CD4-positive, alpha-beta T cell (primary cell): ENCODE results near the gene MAPK11. TPM values are rescaled to one million over a fixed set of nuclear protein-coding genes. Genes with fewer than 3 reads are reported as not detected.

ENCODE experiments used
- ATAC-seq: fragments of 200-7000 bp; cut with Tn5 transposase; one replicate; pipeline ENCODE4 v1.10.0; 2022; ENCODE audit warnings: mild to moderate bottlenecking; ENCODE audit not compliant: poor library complexity
- CTCF ChIA-PET: fragments of 350-600 bp; sonication (Branson Sonifier 250); formaldehyde crosslinking; loops from one replicate; lab custom pipeline; 2021; ENCODE audit warnings: antibody characterized with exemption, inconsistent platforms; lab: Charles Lee
- POLR2A ChIA-PET: fragments of 350-600 bp; sonication (Branson Sonifier 250); formaldehyde crosslinking; loops from one replicate; lab custom pipeline; 2021; ENCODE audit warnings: antibody characterized with exemption, inconsistent platforms; lab: Charles Lee
- DNase-seq, 14 experiments: peaks; one replicate each; pipeline ENCODE4 v3.0.0-alpha.2; 2013 to 2020; ENCODE audit warnings: mixed read lengths in 2 of 14
- H3K27ac ChIP-seq, 2 donors: one replicate each; pipeline versions ENCODE4 v1.5.1 to v1.7.0; 2013; ENCODE audit warnings: low read length in 2 of 2, low read depth in 1 of 2, mild to moderate bottlenecking in 1 of 2
- H3K27me3 ChIP-seq, 2 experiments: 1 replicate in 1 of 2; 2 replicates in 1 of 2; pipeline versions ENCODE4 v1.6.1 to v1.7.0; 2013; ENCODE audit warnings: low read length in 2 of 2, control low read depth in 1 of 2, mild to moderate bottlenecking in 1 of 2, moderate library complexity in 1 of 2; ENCODE audit not compliant: insufficient read depth in 2 of 2, control insufficient read depth in 1 of 2
- H3K36me3 ChIP-seq: one replicate; pipeline ENCODE4 v1.6.1; 2013; ENCODE audit warnings: low read length, control low read depth; ENCODE audit not compliant: insufficient read depth
- H3K4me1 ChIP-seq: one replicate; pipeline ENCODE4 v1.6.1; 2013; ENCODE audit warnings: low read length, control low read depth; ENCODE audit not compliant: insufficient read depth
- H3K4me3 ChIP-seq: one replicate; pipeline ENCODE4 v1.5.1; 2013; ENCODE audit warnings: mild to moderate bottlenecking, low read length, moderate library complexity
- H3K9me3 ChIP-seq, 2 experiments: 1 replicate in 1 of 2; 2 replicates in 1 of 2; pipeline versions ENCODE4 v1.6.1 to v1.7.0; 2013; ENCODE audit warnings: low read length in 2 of 2, mild to moderate bottlenecking in 2 of 2, control low read depth in 1 of 2, moderate library complexity in 1 of 2; ENCODE audit not compliant: control insufficient read depth in 1 of 2, insufficient read depth in 1 of 2
- H3K27ac Mint-ChIP-seq: one replicate; pipeline ENCODE4 v1.8.0; 2020; ENCODE audit warnings: mixed read lengths
- H3K27me3 Mint-ChIP-seq: one replicate; pipeline ENCODE4 v1.8.0; 2021; ENCODE audit warnings: mixed read lengths
- H3K36me3 Mint-ChIP-seq: one replicate; pipeline ENCODE4 v1.8.0; 2021; ENCODE audit warnings: low read depth, mixed read lengths
- H3K4me1 Mint-ChIP-seq: one replicate; pipeline ENCODE4 v1.8.0; 2021; ENCODE audit warnings: low read depth, mixed read lengths
- H3K4me3 Mint-ChIP-seq: one replicate; pipeline ENCODE4 v1.8.0; 2020; ENCODE audit warnings: mild to moderate bottlenecking, mixed read lengths
- H3K9me3 Mint-ChIP-seq: one replicate; pipeline ENCODE4 v1.8.0; 2020; ENCODE audit warnings: mixed read lengths
- CTCF ChIP-seq: fragments of 200-600 bp; IDR thresholded peaks from one replicate; pipeline ENCODE4 v1.8.0; 2022; ENCODE audit warnings: antibody characterized with exemption, mild to moderate bottlenecking
- intact Hi-C, 2 experiments: fragments of 100-400 bp; cut with DNase I in 1 of 2; cut with micrococcal nuclease in 1 of 2; formaldehyde crosslinking; loops; one replicate each; pipeline versions ENCODE4 v1.15.1 to v1.9.0; 2023 to 2025; cut with DNase I, micrococcal nuclease
- total RNA-seq, 174 experiments: library from RNA in 2 of 174; stranded (reverse) in 2 of 174; gene quantifications; one replicate each; pipeline ENCODE4 v1.2.3 and lab custom pipeline; 2021 to 2026

MAPK11 gene
- total RNA-seq, 2 experiments from 2014 or later: 4.2 to 4.9 TPM

GRCh38 chr22:50276143-50276542, 6.0 kb upstream of the MAPK11 start:
- peak; percentile 73 for ATAC-seq
- no peaks in the 10 kb centered on the region for H3K36me3 ChIP-seq
- Mint-ChIP-seq H3K9me3 (no peaks in the 10 kb centered on the region), H3K36me3 (no peaks in the 10 kb centered on the region), H3K27ac (no peak overlapping the region), H3K4me1 (peaks cover 7% of the 10 kb centered on the region), H3K4me3 (no peak overlapping the region), H3K27me3 (no peaks in the 10 kb centered on the region)
- TF ChIP-seq CTCF: no peak
- POLR2A ChIA-PET: no interaction called here
- CTCF ChIA-PET: interaction anchor here (0.6 to 2.1 kb wide), 18 partner anchors 18 to 344 kb away, joined by 3 to 14 read pairs (median 3); partner anchors contain the start of genes DENND6B, PPP6R2, SCO2 and TUBGCP6
- peaks cover 15% of the 10 kb centered on the region for H3K4me1 ChIP-seq
- H3K9me3 ChIP-seq: peaks cover 0 to 15% of the 10 kb centered on the region in 2 experiments
- intact Hi-C loops: loop anchor here (5.0 to 10.0 kb wide), 2 partner anchors 51 to 339 kb away; partner anchors contain the start of gene DENND6B (in 1 of the 2)
- no peaks in the 10 kb centered on the region for H3K27me3 ChIP-seq
- H3K4me3 ChIP-seq: no peak overlapping the region
- DNase-seq: peak in 7 of 14 experiments; percentile 11 to 84 (median 58)
- H3K27ac ChIP-seq: no peak overlapping the region

- Histone ChIP-seq H3K27me3 (no peaks in the 10 kb centered on the region), H3K4me1 (peaks cover 23% of the 10 kb centered on the region), H3K27ac (no peak overlapping the region), H3K36me3 (no peaks in the 10 kb centered on the region), H3K9me3 (peaks cover 0 to 15% of the 10 kb centered on the region in 2 experiments), H3K4me3 (no peak overlapping the region)
- no peak for ATAC-seq
- CTCF ChIA-PET: interaction anchor here (1.1 to 2.1 kb wide), 5 partner anchors 19 to 250 kb away, joined by 4 to 14 read pairs (median 7); partner anchors contain the start of genes DENND6B and SCO2
- Mint-ChIP-seq H3K36me3 (no peaks in the 10 kb centered on the region), H3K27ac (no peak overlapping the region), H3K27me3 (no peaks in the 10 kb centered on the region), H3K4me3 (no peak overlapping the region), H3K4me1 (peaks cover 14% of the 10 kb centered on the region), H3K9me3 (no peaks in the 10 kb centered on the region)
- no peak for DNase-seq
- POLR2A ChIA-PET: no interaction called here
- intact Hi-C loops: loop anchor here (5.0 to 10.0 kb wide), 2 partner anchors 52 to 339 kb away; partner anchors contain the start of gene DENND6B (in 1 of the 2)
- TF ChIP-seq CTCF: no peak
These were observed 5.2 kb upstream of the MAPK11 start for GRCh38 chr22:50275181-50276055.

- no peak for DNase-seq
- no peak overlapping the region for H3K4me3 Mint-ChIP-seq
- H3K4me1 Mint-ChIP-seq: peaks cover 14% of the 10 kb centered on the region
- no peaks in the 10 kb centered on the region for H3K9me3 Mint-ChIP-seq
- intact Hi-C loops: loop anchor here (1.0 to 10.0 kb wide), 4 partner anchors 53 to 340 kb away; partner anchors contain the start of gene DENND6B (in 2 of the 2)
- Histone ChIP-seq H3K36me3 (no peaks in the 10 kb centered on the region), H3K4me1 (peaks cover 25% of the 10 kb centered on the region), H3K4me3 (no peak overlapping the region), H3K27me3 (no peaks in the 10 kb centered on the region), H3K9me3 (peaks cover 0 to 15% of the 10 kb centered on the region in 2 experiments), H3K27ac (no peak overlapping the region)
- H3K36me3 Mint-ChIP-seq: no peaks in the 10 kb centered on the region
- no peaks in the 10 kb centered on the region for H3K27me3 Mint-ChIP-seq
- ChIA-PET CTCF (interaction anchor here (1.0 kb wide), 1 partner anchor 346 kb away, joined by 3 read pairs; no protein-coding TSS in a partner anchor), POLR2A (no interaction called here)
- ATAC-seq: no peak
- H3K27ac Mint-ChIP-seq: no peak overlapping the region
- TF ChIP-seq CTCF: no peak
These were observed 4.6 kb upstream of the MAPK11 start for GRCh38 chr22:50274771-50275170.
